Measurements from ENCODE around the gene C1orf115.
"Not testable (repeated sequence)": the region's sequence is repeated elsewhere in the genome, so short reads cannot be mapped to it uniquely, and the experiment has no call there.

Gene C1orf115

GRCh38 chr1:220695426-220695825, 5.3 kb downstream of the C1orf115 start:
- no peak for DNase-seq

- DNase-seq: no peak
Measured at GRCh38 chr1:220696226-220696862, 6.2 kb downstream of the C1orf115 start.

GRCh38 chr1:220696863-220697231, 6.7 kb downstream of the C1orf115 start:
- DNase-seq: no peak

- DNase-seq: no peak
Measured at GRCh38 chr1:220697326-220697725, 7.2 kb downstream of the C1orf115 start.

GRCh38 chr1:220698607-220699016, 8.4 kb downstream of the C1orf115 start:
- no peak for DNase-seq

GRCh38 chr1:220699044-220699443, 8.9 kb downstream of the C1orf115 start:
- DNase-seq: no peak

- DNase-seq: no peak
Measured at GRCh38 chr1:220700556-220701179, 10.5 kb downstream of the C1orf115 start.

- no peak for DNase-seq
Measured at GRCh38 chr1:220701974-220702373, 11.8 kb downstream of the C1orf115 start.

- DNase-seq: no peak
Measured at GRCh38 chr1:220702733-220703270, 12.6 kb downstream of the C1orf115 start.

GRCh38 chr1:220703305-220703704, 13.1 kb downstream of the C1orf115 start:
- no peak for DNase-seq

- no peak for DNase-seq
Measured at GRCh38 chr1:220705782-220706181, 15.6 kb downstream of the C1orf115 start.

GRCh38 chr1:220706480-220706879, 16.3 kb downstream of the C1orf115 start:
- no peak for DNase-seq

- DNase-seq: no peak
Measured at GRCh38 chr1:220707160-220707559, 17.0 kb downstream of the C1orf115 start.

GRCh38 chr1:220708244-220708643, 18.1 kb downstream of the C1orf115 start:
- DNase-seq: no peak

- no peak for DNase-seq
Measured at GRCh38 chr1:220708936-220709801, 19.0 kb downstream of the C1orf115 start.

- no peak for DNase-seq
Measured at GRCh38 chr1:220710333-220710732, 20.2 kb downstream of the C1orf115 start.

- peak; percentile 58 for DNase-seq
Measured at GRCh38 chr1:220711056-220711809, 21.1 kb downstream of the C1orf115 start.

- DNase-seq: not testable (repeated sequence)
Measured at GRCh38 chr1:220715986-220716385, 25.8 kb downstream of the C1orf115 start.

GRCh38 chr1:220717800-220718640, 27.9 kb downstream of the C1orf115 start:
- no peak for DNase-seq

- DNase-seq: not testable (repeated sequence)
Measured at GRCh38 chr1:220721266-220721665, 31.1 kb downstream of the C1orf115 start.

- no peak for DNase-seq
Measured at GRCh38 chr1:220726634-220727033, 36.5 kb downstream of the C1orf115 start.

GRCh38 chr1:220727519-220727918, 37.4 kb downstream of the C1orf115 start:
- no peak for DNase-seq

Data from SIG-M5 (cell line).